NT2/D1 (cell line): Measurements from ENCODE around the gene SCN5A.

Source experiments
- YY1 ChIP-seq: IDR thresholded peaks from 2 replicates; pipeline ENCODE4 v1.6.1; 2011; ENCODE audit not compliant: insufficient read length, insufficient read depth
- ZNF274 ChIP-seq: IDR thresholded peaks from 2 replicates; pipeline ENCODE4 v1.6.1; 2011; ENCODE audit warnings: mild to moderate bottlenecking, low read depth, low read length

- no peak for TF ChIP-seq YY1
- TF ChIP-seq ZNF274, result no peak
Observed at GRCh38 chr3:38565339-38566214, 83.9 kb downstream of the SCN5A start.
